CD14-positive monocyte (primary cell): ENCODE measurements around the gene MAST2. TPM values are rescaled to one million over a fixed set of nuclear protein-coding genes. Genes with fewer than 3 reads are reported as not detected.

Source experiments
- DNase-seq, 3 donors: peaks; one replicate each; pipeline ENCODE4 v3.0.0-alpha.2; 2011 to 2022
- H2AFZ ChIP-seq: 2 replicates; pipeline ENCODE4 v1.6.0; 2012; ENCODE audit warnings: mild to moderate bottlenecking, low read depth, low read length, inconsistent platforms; ENCODE audit not compliant: insufficient read depth, poor library complexity, severe bottlenecking
- H3K27ac ChIP-seq, 2 donors: 1 replicate in 1 of 2; 2 replicates in 1 of 2; pipeline ENCODE4 v1.5.1; 2012 to 2013; ENCODE audit warnings: low read length in 2 of 2, control low read depth in 1 of 2, inconsistent platforms in 1 of 2, low read depth in 1 of 2, mild to moderate bottlenecking in 1 of 2
- H3K27me3 ChIP-seq, 2 donors: one replicate each; pipeline versions ENCODE4 v1.6.0 to v1.6.1; 2011 to 2013; ENCODE audit warnings: low read length in 2 of 2; ENCODE audit not compliant: control insufficient read depth in 2 of 2, insufficient read depth in 2 of 2
- H3K36me3 ChIP-seq, 2 donors: replicated peaks in 1 of 2; 1 replicate in 1 of 2; 2 replicates in 1 of 2; pipeline versions ENCODE4 v1.5.1 to v1.6.1; 2012 to 2013; ENCODE audit warnings: low read length in 2 of 2, control low read depth in 1 of 2, inconsistent platforms in 1 of 2, mild to moderate bottlenecking in 1 of 2; ENCODE audit not compliant: insufficient read depth in 2 of 2, control insufficient read depth in 1 of 2
- H3K4me1 ChIP-seq, 2 donors: 1 replicate in 1 of 2; 2 replicates in 1 of 2; pipeline versions ENCODE4 v1.5.1 to v1.6.1; 2012 to 2013; ENCODE audit warnings: low read length in 2 of 2, control low read depth in 1 of 2, inconsistent platforms in 1 of 2, mild to moderate bottlenecking in 1 of 2, moderate library complexity in 1 of 2; ENCODE audit not compliant: insufficient read depth in 2 of 2, control insufficient read depth in 1 of 2
- H3K4me2 ChIP-seq: replicated peaks from 2 replicates; pipeline ENCODE3; 2012; ENCODE audit warnings: low read length, moderate library complexity, mild to moderate bottlenecking; ENCODE audit not compliant: poor library complexity, severe bottlenecking; ENCODE audit errors: extremely low read depth
- H3K4me3 ChIP-seq, 3 experiments: fragments of 200-600 bp in 1 of 3; sonication (generic) in 1 of 3; replicated peaks in 1 of 3; 1 replicate in 2 of 3; 2 replicates in 1 of 3; pipeline ENCODE4 v1.5.1; 2011 to 2013; ENCODE audit warnings: low read length in 3 of 3, mild to moderate bottlenecking in 3 of 3, control low read depth in 2 of 3, low read depth in 2 of 3, inconsistent platforms in 1 of 3, moderate library complexity in 1 of 3
- H3K79me2 ChIP-seq: 2 replicates; pipeline ENCODE4 v1.6.0; 2012; ENCODE audit warnings: mild to moderate bottlenecking, control low read depth, inconsistent platforms, low read length, moderate library complexity; ENCODE audit not compliant: insufficient read depth
- H3K9ac ChIP-seq: 2 replicates; pipeline ENCODE4 v1.6.0; 2017; ENCODE audit warnings: low read length, mild to moderate bottlenecking; ENCODE audit not compliant: insufficient read depth, poor library complexity, severe bottlenecking
- H3K9me3 ChIP-seq, 2 donors: replicated peaks in 1 of 2; 1 replicate in 1 of 2; 2 replicates in 1 of 2; pipeline versions ENCODE4 v1.5.1 to v1.6.1; 2012 to 2013; ENCODE audit warnings: low read length in 2 of 2, control low read depth in 1 of 2; ENCODE audit not compliant: control insufficient read depth in 1 of 2, insufficient read depth in 1 of 2
- H4K20me1 ChIP-seq: 2 replicates; pipeline ENCODE4 v1.6.0; 2012; ENCODE audit warnings: mild to moderate bottlenecking, low read length, control low read depth, moderate library complexity; ENCODE audit not compliant: insufficient read depth
- H3K27ac Mint-ChIP-seq, 7 donors: one replicate each; pipeline ENCODE4 v1.8.0; 2020; ENCODE audit warnings: mild to moderate bottlenecking in 7 of 7, mixed read lengths in 7 of 7, moderate library complexity in 6 of 7, inconsistent platforms in 2 of 7
- H3K27me3 Mint-ChIP-seq, 3 donors: one replicate each; pipeline ENCODE4 v1.8.0; 2021 to 2022; ENCODE audit warnings: low read depth in 3 of 3, mild to moderate bottlenecking in 3 of 3, mixed read lengths in 3 of 3, moderate library complexity in 3 of 3, inconsistent platforms in 1 of 3
- H3K36me3 Mint-ChIP-seq, 2 donors: one replicate each; pipeline ENCODE4 v1.8.0; 2020; ENCODE audit warnings: mixed read lengths in 2 of 2, inconsistent platforms in 1 of 2, mild to moderate bottlenecking in 1 of 2
- H3K4me1 Mint-ChIP-seq: one replicate; pipeline ENCODE4 v1.8.0; 2020; ENCODE audit warnings: mild to moderate bottlenecking, mixed read lengths
- H3K4me3 Mint-ChIP-seq, 2 donors: one replicate each; pipeline ENCODE4 v1.8.0; 2020; ENCODE audit warnings: mild to moderate bottlenecking in 2 of 2, mixed read lengths in 2 of 2, moderate library complexity in 1 of 2
- H3K9me3 Mint-ChIP-seq, 7 donors: one replicate each; pipeline ENCODE4 v1.8.0; 2020 to 2022; ENCODE audit warnings: mixed read lengths in 7 of 7, mild to moderate bottlenecking in 6 of 7, moderate library complexity in 6 of 7, inconsistent platforms in 2 of 7
- CTCF ChIP-seq: fragments of 200-600 bp; IDR thresholded peaks from one replicate; pipeline ENCODE4 v1.8.0; 2022; ENCODE audit warnings: antibody characterized with exemption, mild to moderate bottlenecking
- WGBS: methylation state at CpG from one replicate; pipeline ENCODE4 v1.1.5; 2013; ENCODE audit warnings: missing lambda C conversion rate; ENCODE audit not compliant: insufficient coverage; 5-methylcytosine and 5-hydroxymethylcytosine counted together
- intact Hi-C, 2 donors: fragments of 100-400 bp; cut with micrococcal nuclease; formaldehyde crosslinking; loops; one replicate each; pipeline versions ENCODE4 v1.15.0 to v1.15.1; 2023
- polyA plus RNA-seq, 3 donors: library from polyadenylated mRNA; depleted of rRNA in 1 of 3; unstranded in 2 of 3; stranded (reverse) in 1 of 3; fragments of 300-500 nt in 2 of 3; fragments of >200 nt in 1 of 3; fragmentation: Illumina TruSeq in 2 of 3; gene quantifications; 1 replicate in 2 of 3; 2 replicates in 1 of 3; pipeline ENCODE4 v1.2.3, GENCODE V29; 2012 to 2021

Gene MAST2
- polyA plus RNA-seq, 3 donors: 1.0 to 7.2 (median 2.5) TPM

- H3K27ac ChIP-seq: no peak overlapping the region
- H3K4me1 ChIP-seq: no peaks in the 10 kb centered on the region
- no peak overlapping the region for H3K9ac ChIP-seq
- no peaks in the 10 kb centered on the region for H3K9me3 ChIP-seq
- H3K4me2 ChIP-seq: no peak overlapping the region
- TF ChIP-seq CTCF: no peak
- H3K79me2 ChIP-seq: no peaks in the 10 kb centered on the region
- peaks cover 2% of the 10 kb centered on the region for H3K4me1 Mint-ChIP-seq
- intact Hi-C loops: no loop called here
- peaks cover 2 to 3% of the 10 kb centered on the region in 2 donors for H3K36me3 Mint-ChIP-seq
- 100% methylated on average over 2 of the region's 3 CpGs for WGBS
- no peak overlapping the region for H3K4me3 ChIP-seq
- peaks cover 0 to 4% (median 2%) of the 10 kb centered on the region in 7 donors for H3K9me3 Mint-ChIP-seq
- DNase-seq: no peak
- H3K27me3 ChIP-seq: no peaks in the 10 kb centered on the region
- H3K4me3 Mint-ChIP-seq: no peak overlapping the region
- no peak overlapping the region for H2AFZ ChIP-seq
- no peaks in the 10 kb centered on the region for H4K20me1 ChIP-seq
- H3K27me3 Mint-ChIP-seq: peaks cover 0 to 2% (median 0%) of the 10 kb centered on the region in 3 donors
- H3K36me3 ChIP-seq: no peaks in the 10 kb centered on the region
- H3K27ac Mint-ChIP-seq: no peak overlapping the region
Observed at GRCh38 chr1:45859221-45859620, 55.8 kb downstream of the MAST2 start.

GRCh38 chr1:45862008-45862407, 58.6 kb downstream of the MAST2 start:
- Histone ChIP-seq H3K4me3 (no peak overlapping the region), H3K27ac (no peak overlapping the region), H4K20me1 (no peaks in the 10 kb centered on the region), H3K4me2 (no peak overlapping the region), H3K27me3 (no peaks in the 10 kb centered on the region), H2AFZ (no peak overlapping the region), H3K9me3 (no peaks in the 10 kb centered on the region), H3K36me3 (no peaks in the 10 kb centered on the region), H3K9ac (no peak overlapping the region), H3K79me2 (no peaks in the 10 kb centered on the region), H3K4me1 (no peaks in the 10 kb centered on the region)
- no peak overlapping the region for H3K27ac Mint-ChIP-seq
- no peak for DNase-seq
- intact Hi-C loops: no loop called here
- H3K9me3 Mint-ChIP-seq: peaks cover 0 to 4% (median 2%) of the 10 kb centered on the region in 7 donors
- peaks cover 5% of the 10 kb centered on the region in 2 donors for H3K36me3 Mint-ChIP-seq
- no peak for TF ChIP-seq CTCF
- no peak overlapping the region for H3K4me3 Mint-ChIP-seq
- H3K4me1 Mint-ChIP-seq: peaks cover 2% of the 10 kb centered on the region
- peaks cover 0 to 3% (median 0%) of the 10 kb centered on the region in 3 donors for H3K27me3 Mint-ChIP-seq
